Ureter (tissue), 1 donor: Measurements from ENCODE around the gene WFDC8. TPM values are rescaled to one million over a fixed set of nuclear protein-coding genes. Genes with fewer than 3 reads are reported as not detected.
"Not testable (repeated sequence)": the region's sequence is repeated elsewhere in the genome, so short reads cannot be mapped to it uniquely, and the experiment has no call there.

Source experiments
- DNase-seq: peaks from one replicate; pipeline ENCODE4 v3.0.0-alpha.2; 2020; ENCODE audit warnings: low spot score
- total RNA-seq: library from RNA; stranded (reverse); gene quantifications from one replicate; pipeline ENCODE4 v1.2.4, GENCODE V29; 2023
- donor health status: DM: yes; HTN: yes; CAD: no.

WFDC8 gene
- not detected for total RNA-seq

DNA sequence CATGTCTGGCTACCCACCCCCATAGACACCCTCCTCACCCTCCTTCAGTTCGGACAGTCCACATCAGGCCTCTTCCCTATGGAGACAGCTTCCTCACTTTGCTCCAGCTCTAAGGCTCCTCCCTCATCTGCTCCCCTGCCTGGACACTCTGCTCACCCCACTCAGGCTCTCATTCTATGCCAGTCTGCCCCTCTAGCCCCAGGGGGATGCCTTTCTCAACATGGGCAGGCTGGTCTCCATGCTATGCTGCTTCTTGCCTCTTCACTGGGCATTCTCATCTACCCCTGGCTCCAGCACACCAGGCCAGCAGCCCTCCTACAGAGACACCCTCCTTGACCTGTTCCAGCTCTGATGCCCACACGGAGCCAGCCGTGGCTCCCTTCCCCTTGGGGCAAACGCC lies at the start of gene WFDC8:
WFDC8 (minus strand) TSS at position 101 of the 400 bp plus-strand sequence; CDS start at position 64, 37 bp downstream.
- no peak for DNase-seq

DNA sequence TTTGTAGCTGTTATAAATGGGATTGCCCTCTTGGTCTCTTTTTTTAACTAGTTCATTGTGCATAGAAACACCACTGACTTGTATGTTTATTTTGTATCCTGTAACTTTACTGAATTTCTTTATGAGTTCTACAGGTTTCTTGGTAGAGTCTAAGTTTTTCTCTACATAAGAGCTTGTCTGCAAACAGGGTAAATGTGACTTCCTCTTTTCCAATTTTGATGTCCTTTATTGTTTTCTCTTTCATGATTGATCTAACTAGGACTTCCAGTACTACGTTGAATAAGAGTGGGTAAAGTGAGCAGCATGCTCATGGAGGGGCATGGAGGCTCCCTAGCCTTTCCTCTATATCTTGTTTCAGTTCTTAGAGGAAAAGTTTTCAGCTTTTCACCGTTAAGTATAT lies 47.5 kb upstream of the WFDC8 start:
- no peak for DNase-seq

DNA sequence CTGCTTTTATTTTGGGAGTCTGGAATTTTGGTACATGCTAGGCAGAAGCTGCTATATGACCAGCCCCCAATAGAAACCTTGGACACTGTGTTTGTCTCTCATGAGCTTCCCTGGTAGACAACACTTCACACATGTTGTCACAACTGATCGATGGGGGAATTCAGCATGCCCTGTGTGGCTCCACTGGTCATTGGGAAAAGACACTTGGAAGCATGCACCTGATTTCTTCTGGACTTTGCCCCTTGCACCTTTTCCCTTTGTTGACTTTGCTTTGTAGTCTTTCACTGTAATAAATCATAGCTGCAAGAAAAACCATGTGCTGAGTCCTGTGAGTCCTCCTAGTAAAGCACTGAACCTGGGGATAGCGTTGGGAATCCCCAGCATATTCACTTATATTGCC lies 42.5 kb upstream of the WFDC8 start:
- no peak for DNase-seq

DNA sequence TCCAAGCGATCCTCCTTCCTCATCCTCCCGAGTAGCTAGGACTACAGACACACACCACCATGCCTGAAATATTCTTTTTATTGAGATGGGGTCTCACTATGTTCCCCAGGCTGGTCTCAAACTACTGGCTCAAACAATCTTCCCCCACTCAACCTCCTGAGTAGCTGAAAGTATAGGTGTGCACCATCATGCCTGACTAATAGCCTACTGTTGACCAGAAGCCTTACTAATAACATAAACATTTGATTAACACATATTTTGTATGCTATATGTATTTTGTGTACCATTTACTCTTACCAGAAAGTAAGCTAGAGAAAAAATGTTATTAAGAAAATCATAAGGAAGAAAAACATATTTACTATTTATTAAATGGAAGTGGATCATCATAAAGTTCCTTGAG lies 38.5 kb upstream of the WFDC8 start:
- no peak for DNase-seq

DNA sequence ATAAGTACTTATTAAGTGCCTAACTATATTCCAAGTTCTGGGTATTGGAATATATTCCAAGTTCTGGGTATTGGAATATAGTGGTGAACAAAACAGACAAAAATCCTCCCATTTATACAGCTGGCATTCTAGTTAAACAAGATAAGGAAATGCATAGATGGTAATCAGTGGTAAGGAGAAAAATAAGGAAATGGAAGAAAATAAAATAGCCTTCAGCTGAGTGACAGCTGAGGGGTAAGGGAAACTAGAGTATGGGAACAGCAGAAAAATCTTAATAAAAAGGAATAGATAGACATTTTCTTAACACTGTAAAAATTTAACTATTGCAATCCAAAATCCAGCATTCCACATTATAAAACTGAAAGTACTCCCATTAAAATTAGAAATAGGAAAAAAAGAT lies 33.2 kb upstream of the WFDC8 start:
- DNase-seq = no peak

DNA sequence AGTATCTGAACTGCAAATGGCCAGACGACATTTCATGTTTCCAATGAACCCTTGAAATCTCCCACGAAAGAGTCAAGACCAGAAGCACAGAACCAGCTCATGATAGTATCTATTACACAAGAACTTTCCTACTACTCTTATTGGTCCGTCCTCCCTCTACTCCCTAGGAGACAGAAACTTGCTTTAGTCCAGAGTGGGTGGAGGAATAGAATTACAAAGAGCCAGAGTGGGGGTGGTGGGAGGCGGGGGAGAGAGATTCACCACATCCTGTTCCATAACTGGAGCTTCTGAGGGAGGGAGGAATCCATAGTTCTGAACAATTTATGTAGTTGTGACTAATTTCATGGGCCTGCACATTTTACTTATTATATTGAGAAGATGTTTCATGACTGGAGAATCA lies 32.0 kb upstream of the WFDC8 start:
- DNase-seq = no peak

DNA sequence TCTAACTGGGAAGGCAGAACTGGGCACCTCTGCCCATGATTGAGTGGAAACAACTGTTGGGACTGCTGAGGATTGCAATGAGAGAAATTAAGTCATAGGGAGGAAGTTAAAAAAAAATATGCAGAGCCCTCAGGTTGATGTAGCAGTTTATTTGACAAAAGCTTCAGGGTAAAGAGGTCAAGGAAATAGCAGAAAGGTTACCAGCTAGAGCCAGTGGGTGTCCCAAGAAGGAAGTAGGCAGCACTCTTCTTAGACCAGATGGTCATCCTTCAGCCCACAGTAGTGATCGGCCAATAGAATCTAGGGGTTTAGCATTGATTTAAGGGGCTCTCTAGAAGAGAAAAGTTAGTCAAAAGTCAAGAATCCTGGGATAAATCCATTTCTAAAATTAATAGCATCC lies 28.7 kb upstream of the WFDC8 start:
- no peak for DNase-seq

DNA sequence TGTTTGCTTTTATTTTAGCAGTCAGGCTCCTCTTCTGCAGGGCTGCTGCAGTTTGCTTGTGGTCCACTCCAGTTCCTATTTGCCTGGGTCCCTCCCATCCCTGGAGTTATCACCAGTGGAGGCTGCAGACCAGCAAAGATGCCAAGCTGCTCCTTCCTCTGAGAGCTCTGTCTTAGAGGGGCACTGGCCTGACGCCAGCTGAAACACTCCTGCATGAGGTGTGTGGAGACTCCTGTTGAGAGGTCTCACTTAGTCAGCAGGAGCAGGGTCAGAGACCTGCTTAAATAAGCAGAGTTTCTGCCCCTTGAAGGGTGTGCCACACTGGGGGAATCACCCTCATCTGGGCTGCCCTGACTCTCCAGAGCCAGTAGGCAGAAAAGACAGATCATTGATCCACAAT lies 16.2 kb upstream of the WFDC8 start:
- DNase-seq = no peak

DNA sequence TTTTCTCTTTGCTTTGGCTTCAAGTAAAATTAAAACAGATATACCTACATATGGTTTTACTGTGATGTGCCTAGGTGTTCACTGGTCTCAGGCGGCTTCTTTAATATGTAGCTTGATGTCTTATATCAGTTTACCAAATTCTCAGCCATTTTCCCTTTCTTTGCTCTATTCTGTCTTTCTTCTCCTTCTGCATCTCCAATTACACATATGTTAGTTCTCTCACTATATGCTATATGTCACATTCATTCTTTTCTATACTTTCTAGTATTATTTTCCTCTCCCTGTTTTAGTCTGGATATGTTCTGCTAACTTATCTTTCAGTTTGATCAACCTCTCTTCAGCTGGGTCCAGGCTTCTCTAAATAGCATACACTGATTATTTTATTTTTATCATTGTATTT lies 14.4 kb upstream of the WFDC8 start:
- no peak for DNase-seq

DNA sequence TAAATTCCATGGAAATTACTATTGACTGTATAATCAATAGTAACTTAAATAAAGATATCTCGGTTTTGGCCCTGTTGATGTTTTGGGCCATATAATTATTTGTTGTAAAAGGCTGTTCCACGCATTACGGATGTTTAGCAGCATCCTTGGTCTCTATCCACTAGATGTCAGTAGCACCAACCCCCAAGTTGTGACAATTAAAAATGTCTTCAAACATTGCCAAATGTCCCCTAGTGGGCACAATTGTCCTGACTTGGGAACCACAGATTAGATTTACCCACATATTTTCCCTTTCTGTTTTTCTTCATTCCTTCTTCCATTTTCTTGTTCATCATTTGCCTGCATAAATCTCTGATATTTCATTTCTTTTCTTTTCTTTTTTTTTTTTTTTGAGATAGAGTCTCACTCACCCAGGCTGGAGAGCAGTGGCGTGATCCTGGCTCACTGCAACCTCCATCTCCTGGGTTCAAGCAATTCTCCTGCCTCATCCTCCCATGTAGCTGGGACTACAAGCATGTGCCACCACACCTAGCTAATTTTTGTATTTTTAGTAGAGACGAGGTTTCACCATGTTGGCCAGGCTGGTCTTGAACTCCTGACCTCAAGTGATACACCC lies 13.6 kb upstream of the WFDC8 start:
- no peak for DNase-seq

DNA sequence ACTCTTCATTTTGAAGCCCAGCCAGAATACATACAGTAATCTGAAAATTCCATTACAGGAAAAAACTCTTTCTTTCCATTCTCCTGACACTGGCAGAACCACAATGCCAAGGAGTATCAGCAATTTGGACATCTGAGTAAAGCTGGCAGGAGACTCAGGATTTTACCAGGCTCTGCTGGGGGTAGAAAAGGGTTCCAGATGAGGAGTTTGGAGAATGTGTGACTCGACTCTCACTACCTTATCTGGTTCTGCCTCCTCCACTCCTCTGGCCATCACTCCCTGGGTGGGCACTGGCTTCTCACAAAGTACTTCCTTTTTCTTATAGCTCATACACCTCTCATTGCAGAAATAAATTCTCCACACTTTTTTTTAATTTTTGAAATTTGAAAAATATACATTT lies 10.6 kb upstream of the WFDC8 start:
- DNase-seq = no peak

DNA sequence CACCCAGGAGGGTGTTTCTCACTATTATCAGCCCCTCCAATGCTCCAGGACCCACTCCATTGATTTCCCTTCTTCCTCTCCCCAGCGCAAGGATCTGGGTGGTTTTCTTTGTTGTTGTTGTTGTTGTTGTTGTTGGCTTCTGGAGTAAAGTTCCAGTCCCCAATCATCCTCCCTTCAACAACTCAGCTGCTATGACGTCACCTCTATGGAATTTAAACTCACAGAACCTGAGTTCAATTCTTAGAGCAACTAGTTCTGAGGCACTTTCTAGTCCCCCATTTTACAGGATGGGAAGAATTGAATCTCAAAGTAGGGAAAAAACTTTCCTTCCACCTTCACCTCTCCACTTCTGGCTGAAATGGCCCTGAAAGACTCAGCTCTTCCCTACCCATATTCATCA lies 9.7 kb upstream of the WFDC8 start:
- no peak for DNase-seq

DNA sequence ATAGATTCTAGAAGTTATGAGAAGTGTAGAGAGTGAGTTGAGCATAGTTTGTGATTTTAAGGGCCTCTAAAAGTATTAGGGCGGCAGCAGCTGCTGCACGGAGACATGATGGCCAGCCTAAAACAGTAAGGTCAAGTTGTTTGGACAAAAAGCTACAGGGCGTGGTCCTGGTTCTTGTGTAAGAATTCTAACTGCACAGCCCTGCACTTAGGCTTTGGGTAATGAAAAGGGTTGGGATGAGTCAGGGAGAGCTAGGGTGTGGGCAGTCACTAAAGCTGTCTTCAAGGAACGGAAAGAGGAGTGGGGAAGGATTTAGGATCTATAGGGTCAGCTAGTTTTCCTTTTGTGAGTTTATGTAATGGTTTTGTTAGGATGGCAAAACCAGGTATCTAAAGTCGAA lies 6.9 kb upstream of the WFDC8 start:
- not testable (repeated sequence) for DNase-seq

DNA sequence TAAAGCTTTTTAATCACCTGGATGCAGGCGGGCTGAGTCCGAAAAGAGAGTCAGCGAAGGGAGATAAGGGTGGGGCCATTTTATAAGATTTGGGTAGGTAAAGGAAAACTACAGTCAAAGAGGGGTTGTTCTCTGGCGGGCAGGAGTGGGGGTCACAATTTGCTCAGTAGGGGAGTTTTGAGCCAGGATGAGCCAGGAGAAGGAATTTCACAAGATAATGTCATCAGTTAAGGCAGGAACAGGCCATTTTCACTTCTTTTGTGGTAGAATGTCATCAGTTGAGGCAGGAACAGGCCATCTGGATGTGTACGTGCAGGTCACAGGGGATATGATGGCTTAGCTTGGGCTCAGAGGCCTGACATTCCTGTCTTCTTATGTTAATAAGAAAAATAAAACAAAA lies 5.2 kb upstream of the WFDC8 start:
- not testable (repeated sequence) for DNase-seq

DNA sequence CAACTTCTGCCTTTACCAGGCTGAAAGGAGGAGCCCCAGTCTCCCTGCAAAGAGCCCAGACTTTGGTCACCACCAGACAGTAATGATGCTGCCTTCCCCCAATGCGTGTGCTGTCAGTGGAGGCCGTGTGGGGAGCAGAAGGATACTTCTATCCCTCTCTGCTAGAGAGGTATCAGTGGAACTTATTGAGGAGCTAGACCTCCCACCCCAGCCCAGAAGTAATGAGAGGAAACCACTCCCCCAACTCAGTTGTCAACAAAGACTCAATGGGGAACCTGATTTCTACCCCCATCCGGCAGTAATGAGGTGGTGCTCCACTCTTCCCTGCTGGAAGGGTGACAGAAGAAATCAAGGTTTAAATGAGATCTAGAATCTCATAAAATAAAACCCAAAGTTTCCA lies 4.4 kb upstream of the WFDC8 start:
- no peak for DNase-seq

DNA sequence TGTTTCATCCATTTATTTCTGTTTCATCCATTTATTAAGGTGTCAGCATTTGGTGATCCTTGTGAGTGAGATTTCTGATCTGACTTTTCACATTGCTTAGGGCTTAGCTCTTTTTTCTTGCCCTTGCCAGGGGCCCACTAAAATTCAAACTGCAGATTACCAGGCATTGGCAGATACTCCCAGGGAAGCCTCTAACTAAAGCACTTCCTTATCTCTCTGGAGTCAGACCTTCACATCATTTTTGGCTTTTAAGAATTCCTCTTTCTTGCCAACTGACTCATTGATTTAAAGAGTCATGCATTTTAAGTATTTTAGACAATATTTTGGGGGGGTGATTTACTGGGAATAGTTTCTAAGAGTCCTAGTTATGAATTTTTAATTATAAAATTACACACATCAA lies 2.6 kb upstream of the WFDC8 start:
- no peak for DNase-seq

DNA sequence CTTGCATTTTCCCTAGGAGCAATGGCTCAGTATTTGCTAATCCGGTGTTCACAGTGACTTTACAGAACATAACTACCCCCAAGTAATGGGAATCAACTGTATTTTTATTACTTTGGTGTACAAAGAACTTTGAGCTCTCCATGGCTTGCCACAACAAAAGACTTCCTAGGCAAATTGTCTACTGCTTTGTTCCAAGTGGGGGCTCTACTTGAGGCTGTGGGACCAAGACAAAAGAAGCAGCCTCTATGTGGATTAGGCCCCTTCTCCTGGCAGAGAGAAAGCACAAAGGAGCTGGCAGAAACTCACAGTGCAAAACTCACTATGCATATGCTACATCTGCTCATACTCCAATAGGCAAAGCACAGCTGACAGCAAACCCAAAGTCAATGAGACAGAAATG lies 853 bp downstream of the WFDC8 start:
- DNase-seq = no peak

DNA sequence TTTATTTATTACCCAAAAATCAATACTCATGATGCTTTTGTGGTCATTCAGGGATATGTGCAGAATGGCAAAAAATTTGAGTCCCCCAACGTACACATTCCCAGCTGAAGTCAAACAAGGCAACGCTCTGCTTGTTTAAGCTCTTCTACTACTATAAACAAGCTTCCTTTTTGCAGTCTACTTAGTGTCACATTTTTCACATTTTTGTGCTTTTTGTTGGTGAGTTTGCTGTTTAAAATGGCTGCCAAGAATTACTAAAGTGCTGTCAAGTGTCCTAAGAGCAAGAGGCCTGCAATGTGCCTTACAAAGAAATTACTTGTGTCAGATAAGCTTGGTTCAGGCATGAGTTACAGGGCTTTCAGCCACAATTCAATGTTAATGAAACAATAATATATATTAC lies 2.1 kb downstream of the WFDC8 start:
- DNase-seq = no peak

DNA sequence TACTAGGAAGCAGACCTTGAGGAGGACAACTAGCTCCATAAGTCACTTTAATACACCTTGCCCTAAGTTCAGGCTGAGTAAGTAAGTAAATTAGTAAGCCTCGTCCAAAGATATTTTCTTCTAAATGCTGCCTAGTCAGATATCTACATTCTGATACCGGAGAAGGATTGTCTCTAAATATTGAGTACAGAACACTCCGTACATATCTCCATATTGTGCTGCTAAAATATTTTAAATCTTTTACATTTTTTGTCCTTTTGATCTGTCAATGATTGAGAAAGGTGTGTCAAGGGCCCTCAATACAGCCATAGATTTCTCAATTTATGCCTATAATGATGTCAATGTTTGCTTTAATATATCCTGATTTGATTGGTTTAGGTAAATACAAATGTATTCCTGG lies 3.2 kb downstream of the WFDC8 start:
- DNase-seq = no peak

DNA sequence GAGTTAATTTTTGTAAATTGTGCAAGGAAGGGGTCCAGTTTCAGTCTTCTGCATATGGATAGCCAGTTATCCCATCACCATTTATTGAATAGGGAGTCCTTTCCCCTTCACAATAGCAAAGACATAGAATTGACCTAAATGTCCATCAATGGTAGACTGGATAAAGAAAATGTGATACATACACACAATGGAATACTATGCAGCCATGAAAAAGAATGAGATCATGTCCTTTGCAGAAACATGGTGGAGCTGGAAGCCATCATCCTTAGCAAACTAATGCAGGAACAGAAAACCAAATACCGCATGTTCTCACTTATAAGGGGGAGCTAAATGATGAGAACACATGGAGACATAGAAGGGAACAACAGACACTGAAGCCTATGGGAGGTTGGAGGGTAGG lies 9.4 kb downstream of the WFDC8 start:
- not testable (repeated sequence) for DNase-seq

DNA sequence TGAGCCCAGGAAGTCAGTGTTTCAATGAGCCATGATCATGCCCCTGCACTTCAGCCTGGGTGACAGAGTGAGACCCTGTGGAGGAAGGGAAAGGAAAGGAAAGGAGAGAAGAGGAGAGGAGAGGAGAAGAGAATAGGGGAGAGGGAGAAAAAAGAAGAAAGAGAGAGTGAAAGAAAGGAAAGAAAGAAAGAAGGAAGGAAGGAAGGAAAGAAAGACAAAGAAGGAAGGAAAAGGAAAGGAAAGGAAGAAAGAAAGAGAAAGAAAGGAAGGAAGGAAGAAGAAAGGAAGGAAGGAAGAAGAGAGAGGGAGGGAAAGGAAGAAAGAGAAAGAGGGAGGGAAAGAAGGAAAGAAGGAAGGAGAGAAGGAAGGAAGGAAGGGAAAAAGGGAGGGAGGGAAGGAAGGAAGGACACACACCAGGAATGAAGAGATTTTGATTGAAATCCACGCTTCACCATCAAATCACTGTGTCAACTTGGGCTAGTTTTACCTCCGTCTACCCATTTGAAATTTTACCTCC lies 14.3 kb downstream of the WFDC8 start:
- DNase-seq = no peak

DNA sequence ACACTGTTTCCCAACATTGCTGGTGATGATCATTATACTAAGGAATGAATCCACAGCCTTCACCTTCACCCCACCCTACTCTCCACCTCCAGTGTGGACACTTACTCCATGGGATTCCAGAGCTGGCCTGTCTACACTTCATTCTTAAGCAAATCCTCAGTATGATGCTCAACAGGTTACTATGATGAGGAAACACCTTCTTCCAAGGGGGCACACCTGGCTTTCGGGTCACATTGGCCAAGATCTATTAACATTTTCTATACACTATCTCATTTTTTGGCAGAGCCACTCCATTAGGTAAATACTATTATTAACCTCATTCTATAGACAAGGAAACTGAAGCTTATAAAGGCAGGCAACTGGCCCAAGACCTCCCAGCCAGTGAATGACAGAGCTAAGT lies 23.9 kb downstream of the WFDC8 start:
- DNase-seq = no peak

DNA sequence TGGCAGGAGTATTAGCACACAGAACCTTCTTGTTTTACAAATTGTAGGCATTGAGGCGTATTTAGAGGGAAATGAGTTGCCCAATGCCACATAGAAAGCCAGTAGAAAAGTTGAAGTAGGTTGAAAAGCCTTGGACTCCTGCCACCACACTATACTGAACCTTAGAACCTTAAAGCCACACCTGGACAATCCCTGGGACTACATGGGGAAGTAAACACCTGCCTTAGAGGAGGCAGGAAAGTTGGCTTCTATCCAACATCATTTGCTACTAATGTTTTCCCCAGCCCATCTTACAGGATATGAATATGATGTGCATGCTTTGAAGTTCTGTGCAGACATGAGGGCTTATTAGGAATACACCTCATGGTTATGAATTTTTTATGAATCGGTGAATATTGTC lies 26.6 kb downstream of the WFDC8 start:
- DNase-seq = no peak

DNA sequence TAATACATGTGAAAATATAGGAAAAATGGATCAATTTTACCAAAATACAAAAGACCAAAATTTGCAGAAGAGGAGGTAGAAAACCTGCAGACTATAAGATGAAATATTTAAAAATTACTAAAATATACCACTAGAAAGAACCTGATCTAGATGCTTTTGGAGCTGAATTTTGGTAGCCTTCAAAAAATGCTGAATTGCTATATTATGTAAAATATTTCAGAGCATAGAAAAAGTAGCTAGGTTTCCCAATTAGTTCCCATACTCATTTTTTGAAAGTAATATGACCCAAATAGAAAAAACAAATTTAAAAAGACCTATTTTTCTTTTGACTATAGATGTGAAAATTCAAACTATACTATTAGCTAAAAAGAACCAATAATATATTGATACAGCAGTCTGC lies 28.3 kb downstream of the WFDC8 start:
- DNase-seq = no peak
